ENCODE data around the gene GOLGB1.

Gene GOLGB1

GRCh38 chr3:121624147-121624899 lies 125.2 kb downstream of the GOLGB1 start (continued):
- TF ChIP-seq ZNF26 (tag by site-specific recombination; IDR thresholded peaks at IDR 0.05) (no peak), CTCF (tag by site-specific recombination; IDR thresholded peaks at IDR 0.05) (no peak), ZSCAN4 (tag by site-specific recombination; IDR thresholded peaks at IDR 0.05) (no peak)

GRCh38 chr3:121621491-121621890 lies 128.1 kb downstream of the GOLGB1 start:
- Histone ChIP-seq H3K27ac (ENCODE audit: extremely low read depth, low read depth, low read length) (no peak overlapping the region), H3K9me3 (ENCODE audit: control insufficient read depth, insufficient read depth, low read depth, low read length) (no peaks in the 10 kb centered on the region), H3K4me1 (ENCODE audit: control insufficient read depth, insufficient read depth, low read length) (no peaks in the 10 kb centered on the region), H3K4me3 (ENCODE audit: low read depth, low read length) (no peak overlapping the region), H3K36me3 (ENCODE audit: control insufficient read depth in 2 of 2, insufficient read depth in 1 of 2, low read length in 2 of 2) (no peaks in the 10 kb centered on the region)
- no peak for TF ChIP-seq ZSCAN5A (tag by site-specific recombination; IDR thresholded peaks at IDR 0.05)
- ChIA-PET CTCF (no interaction called here), POLR2A (no interaction called here)

GRCh38 chr3:121619691-121620090 lies 129.8 kb downstream of the GOLGB1 start:
- no peaks in the 10 kb centered on the region for H3K36me3 ChIP-seq (ENCODE audit: control insufficient read depth in 2 of 2, insufficient read depth in 1 of 2, low read length in 2 of 2)
- ChIA-PET POLR2A (no interaction called here), CTCF (no interaction called here)
- H3K4me3 ChIP-seq (ENCODE audit: low read depth, low read length) = no peak overlapping the region
- no peak overlapping the region for H3K27ac ChIP-seq (ENCODE audit: extremely low read depth, low read depth, low read length)
- H3K9me3 ChIP-seq (ENCODE audit: control insufficient read depth, insufficient read depth, low read depth, low read length) = no peaks in the 10 kb centered on the region
- no peaks in the 10 kb centered on the region for H3K4me1 ChIP-seq (ENCODE audit: control insufficient read depth, insufficient read depth, low read length)
- TF ChIP-seq SALL2 (tag by site-specific recombination; IDR thresholded peaks at IDR 0.05; ENCODE audit: borderline replicate concordance) (no peak), TRIM28 (IDR thresholded peaks at IDR 0.05; ENCODE audit: borderline replicate concordance, low read length) (no peak), ZNF654 (tag by site-specific recombination; IDR thresholded peaks at IDR 0.05; ENCODE audit: low read depth) (no peak), ZNF626 (tag by site-specific recombination; IDR thresholded peaks at IDR 0.05) (no peak), ZNF529 (tag by site-specific recombination; IDR thresholded peaks at IDR 0.05; ENCODE audit: insufficient replicate concordance) (no peak), ZNF146 (tag by site-specific recombination; IDR thresholded peaks at IDR 0.05) (no peak), ZNF394 (tag by site-specific recombination; IDR thresholded peaks at IDR 0.05; ENCODE audit: borderline replicate concordance) (no peak), ZFP3 (tag by site-specific recombination; IDR thresholded peaks at IDR 0.05; ENCODE audit: low read depth) (no peak), ZNF658 (tag by site-specific recombination; IDR thresholded peaks at IDR 0.05) (no peak), ZNF140 (tag by site-specific recombination; IDR thresholded peaks at IDR 0.05) (no peak), ZNF350 (tag by site-specific recombination; IDR thresholded peaks at IDR 0.05) (no peak), BCL6B (tag by site-specific recombination; IDR thresholded peaks at IDR 0.05) (no peak), ZNF639 (tag by site-specific recombination; IDR thresholded peaks at IDR 0.05) (no peak)

All from HEK293 (cell line).